K562 (cell line): Measurements from ENCODE around the gene LCTL. TPM values are rescaled to one million over a fixed set of nuclear protein-coding genes. Genes with fewer than 3 reads are reported as not detected.

Experiments used
- ADNP ChIP-seq: fragments of 200-800 bp; sonication (Bioruptor generic); IDR thresholded peaks from 2 replicates; pipeline ENCODE4 v1.6.1; 2016; ENCODE audit warnings: missing genetic modification characterization, missing compliant biosample characterization
- ARHGAP35 ChIP-seq: fragments of 450-650 bp; IDR thresholded peaks from 2 replicates; pipeline ENCODE4 v1.6.1; 2018; ENCODE audit not compliant: partially characterized antibody
- COPS2 ChIP-seq: fragments of 450-650 bp; conservative IDR thresholded peaks from 2 replicates; pipeline ENCODE4 v1.6.1; 2016; ENCODE audit warnings: mild to moderate bottlenecking, moderate library complexity
- EGR1 ChIP-seq: fragments of 450-650 bp; conservative IDR thresholded peaks from 2 replicates; pipeline ENCODE4 v1.6.1; 2017; ENCODE audit warnings: mild to moderate bottlenecking
- ELF2 ChIP-seq: fragments of 250-450 bp; sonication (Bioruptor Pico); IDR thresholded peaks from 2 replicates; pipeline ENCODE4 v1.5.0; 2021; ENCODE audit warnings: mild to moderate bottlenecking
- EP300 ChIP-seq: IDR thresholded peaks from 2 replicates; pipeline ENCODE4 v1.6.1; 2012; ENCODE audit warnings: low read length, improper control_type of control experiment
- HDGF ChIP-seq: fragments of 450-650 bp; IDR thresholded peaks from 2 replicates; pipeline ENCODE4 v1.6.1; 2016
- HNRNPLL ChIP-seq: fragments of 200-400 bp; formaldehyde crosslinking; IDR thresholded peaks from 2 replicates; pipeline ENCODE4 v1.6.1; 2017; ENCODE audit warnings: low read length, low read depth, mild to moderate bottlenecking; ENCODE audit not compliant: poor library complexity, severe bottlenecking
- JUNB ChIP-seq: fragments of 450-650 bp; formaldehyde crosslinking; conservative IDR thresholded peaks from 2 replicates; pipeline ENCODE4 v1.4.0; 2020; ENCODE audit warnings: mild to moderate bottlenecking
- MEF2D ChIP-seq: conservative IDR thresholded peaks from 2 replicates; pipeline ENCODE4 v1.6.1; 2016; ENCODE audit warnings: low read depth, missing genetic modification characterization, missing compliant biosample characterization
- NEUROD1 ChIP-seq: fragments of 150-350 bp; IDR thresholded peaks from 2 replicates; pipeline ENCODE4 v1.6.1; 2014; ENCODE audit warnings: borderline replicate concordance, low read length, low read depth; ENCODE audit not compliant: partially characterized antibody
- PHB ChIP-seq: fragments of 250-450 bp; sonication (Bioruptor Pico); IDR thresholded peaks from 2 replicates; pipeline ENCODE4 v1.5.0; 2021
- PHB2 ChIP-seq: fragments of 450-650 bp; IDR thresholded peaks from 2 replicates; pipeline ENCODE4 v1.6.1; 2017; ENCODE audit warnings: low read depth
- SLC30A9 ChIP-seq: fragments of 250-450 bp; sonication (Bioruptor Pico); IDR thresholded peaks from 2 replicates; pipeline ENCODE4 v1.8.0; 2022; ENCODE audit warnings: mild to moderate bottlenecking, moderate library complexity
- SUPT5H ChIP-seq: fragments of 450-650 bp; IDR thresholded peaks from 2 replicates; pipeline ENCODE4 v1.6.1; 2016
- TCF7L2 ChIP-seq: fragments of 150-350 bp; IDR thresholded peaks from 2 replicates; pipeline ENCODE4 v1.6.1; 2016; ENCODE audit warnings: low read depth, mild to moderate bottlenecking, low read length, moderate library complexity
- ZBTB17 ChIP-seq: fragments of 450-650 bp; formaldehyde crosslinking; IDR thresholded peaks from 2 replicates; pipeline ENCODE4 v1.4.0; 2020; ENCODE audit warnings: mild to moderate bottlenecking
- ZNF121 ChIP-seq: sonication (generic); formaldehyde crosslinking; conservative IDR thresholded peaks from 2 replicates; pipeline ENCODE4 v1.8.0; 2022; ENCODE audit warnings: missing genetic modification reagents
- ZNF780A ChIP-seq: fragments of 250-450 bp; sonication (Bioruptor Pico); IDR thresholded peaks from 2 replicates; pipeline ENCODE4 v1.5.0; 2021; ENCODE audit warnings: mild to moderate bottlenecking
- ZNF785 ChIP-seq: fragments of 250-450 bp; sonication (Bioruptor Pico); IDR thresholded peaks from 2 replicates; pipeline ENCODE4 v1.4.0; 2020; ENCODE audit warnings: mild to moderate bottlenecking
- polyA plus RNA-seq, 8 experiments: library from polyadenylated mRNA; depleted of rRNA in 4 of 8; stranded (reverse) in 5 of 8; unstranded in 3 of 8; fragments of >200 nt; fragmentation: Nextera tagmentation in 2 of 8; fragmentation: Illumina TruSeq in 1 of 8; extraction: Ambion mirVana in 2 of 8; extraction: Trizol in 1 of 8; gene quantifications; 2 replicates each; pipeline versions ENCODE4 v1.2.1 to v1.2.3, GENCODE V29; 2011 to 2014; ENCODE audit warnings: inconsistent platforms in 1 of 8, missing spikeins in 1 of 8
- total RNA-seq, 7 experiments: library from RNA; depleted of rRNA in 6 of 7; stranded (reverse); fragments of >200 nt in 6 of 7; fragmentation: Illumina TruSeq in 2 of 7; extraction: Trizol in 2 of 7; gene quantifications; 2 replicates each; pipeline versions ENCODE4 v1.2.1 to v1.2.3, GENCODE V29; 2011 to 2021; ENCODE audit warnings: low replicate concordance in 1 of 7
- TF ChIP-seq, protein P1 (sequence below), 2 experiments: fragments of 450-650 bp in 1 of 2; IDR thresholded peaks; 2 replicates each; pipeline ENCODE4 v1.6.1; 2011 to 2017; ENCODE audit warnings: low read depth in 2 of 2, antibody characterized with exemption in 1 of 2, borderline replicate concordance in 1 of 2, low read length in 1 of 2, mild to moderate bottlenecking in 1 of 2, mixed read lengths in 1 of 2; ENCODE audit not compliant: control insufficient read depth in 1 of 2
- TF ChIP-seq, protein P2 (sequence below): fragments of 250-450 bp; sonication (Bioruptor Pico); IDR thresholded peaks from 2 replicates; pipeline ENCODE4 v1.4.0; 2020; ENCODE audit warnings: mild to moderate bottlenecking
- TF ChIP-seq, protein P3 (sequence below): fragments of 200-800 bp; sonication (Bioruptor generic); IDR thresholded peaks from 2 replicates; pipeline ENCODE4 v1.6.1; 2017; ENCODE audit warnings: missing genetic modification characterization, missing compliant biosample characterization
- TF ChIP-seq, protein P4 (sequence below): fragments of 450-650 bp; IDR thresholded peaks from 2 replicates; pipeline ENCODE4 v1.6.1; 2017; ENCODE audit warnings: mild to moderate bottlenecking, moderate library complexity

The LCTL gene
- total and polyA plus RNA-seq, 9 of the 15 experiments (the other 6 are each of a cell fraction or from before 2014, with no cell fraction given): 0.08 to 0.31 (median 0.17) TPM; not detected in 6

DNA sequence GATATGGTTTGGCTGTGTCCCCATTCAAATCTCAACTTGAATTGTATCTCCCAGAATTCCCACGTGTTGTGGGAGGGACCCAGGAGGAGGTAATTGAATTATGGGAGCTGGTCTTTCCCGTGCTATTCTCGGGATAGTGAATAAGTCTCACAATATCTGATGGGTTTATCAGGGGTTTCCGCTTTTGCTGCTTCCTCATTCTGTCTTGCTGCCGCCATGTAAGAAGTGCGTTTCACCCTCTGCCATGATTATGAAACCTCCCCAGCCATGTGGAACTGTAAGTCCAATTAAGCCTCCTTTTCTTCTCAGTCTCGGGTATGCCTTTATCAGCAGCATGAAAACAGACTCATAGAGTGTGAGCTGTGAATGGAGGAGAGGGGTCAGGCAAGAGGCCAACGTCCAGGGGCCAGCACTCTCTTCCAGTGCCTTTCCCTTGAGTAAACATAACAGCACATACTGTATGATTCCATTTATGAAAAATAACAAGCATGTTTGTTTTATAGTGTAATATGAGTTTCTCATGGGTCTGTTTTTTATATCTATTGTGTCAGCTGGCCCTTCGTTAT lies 16.3 kb upstream of the LCTL start (continued):
- peak; percentile 78 for TF ChIP-seq ARHGAP35
- TF ChIP-seq COPS2: no peak
- TF ChIP-seq TCF7L2: no peak
- TF ChIP-seq, protein P1, sequence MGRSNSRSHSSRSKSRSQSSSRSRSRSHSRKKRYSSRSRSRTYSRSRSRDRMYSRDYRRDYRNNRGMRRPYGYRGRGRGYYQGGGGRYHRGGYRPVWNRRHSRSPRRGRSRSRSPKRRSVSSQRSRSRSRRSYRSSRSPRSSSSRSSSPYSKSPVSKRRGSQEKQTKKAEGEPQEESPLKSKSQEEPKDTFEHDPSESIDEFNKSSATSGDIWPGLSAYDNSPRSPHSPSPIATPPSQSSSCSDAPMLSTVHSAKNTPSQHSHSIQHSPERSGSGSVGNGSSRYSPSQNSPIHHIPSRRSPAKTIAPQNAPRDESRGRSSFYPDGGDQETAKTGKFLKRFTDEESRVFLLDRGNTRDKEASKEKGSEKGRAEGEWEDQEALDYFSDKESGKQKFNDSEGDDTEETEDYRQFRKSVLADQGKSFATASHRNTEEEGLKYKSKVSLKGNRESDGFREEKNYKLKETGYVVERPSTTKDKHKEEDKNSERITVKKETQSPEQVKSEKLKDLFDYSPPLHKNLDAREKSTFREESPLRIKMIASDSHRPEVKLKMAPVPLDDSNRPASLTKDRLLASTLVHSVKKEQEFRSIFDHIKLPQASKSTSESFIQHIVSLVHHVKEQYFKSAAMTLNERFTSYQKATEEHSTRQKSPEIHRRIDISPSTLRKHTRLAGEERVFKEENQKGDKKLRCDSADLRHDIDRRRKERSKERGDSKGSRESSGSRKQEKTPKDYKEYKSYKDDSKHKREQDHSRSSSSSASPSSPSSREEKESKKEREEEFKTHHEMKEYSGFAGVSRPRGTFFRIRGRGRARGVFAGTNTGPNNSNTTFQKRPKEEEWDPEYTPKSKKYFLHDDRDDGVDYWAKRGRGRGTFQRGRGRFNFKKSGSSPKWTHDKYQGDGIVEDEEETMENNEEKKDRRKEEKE (IDR thresholded peaks at IDR 0.05; ENCODE audit: borderline replicate concordance in 1 of 2, control insufficient read depth in 1 of 2, low read depth in 2 of 2, low read length in 1 of 2): no peak
- peak; percentile 99 for TF ChIP-seq SUPT5H
- TF ChIP-seq ZNF780A: no peak
- TF ChIP-seq ZNF121: no peak
- no peak for TF ChIP-seq EGR1
- TF ChIP-seq, protein P2, sequence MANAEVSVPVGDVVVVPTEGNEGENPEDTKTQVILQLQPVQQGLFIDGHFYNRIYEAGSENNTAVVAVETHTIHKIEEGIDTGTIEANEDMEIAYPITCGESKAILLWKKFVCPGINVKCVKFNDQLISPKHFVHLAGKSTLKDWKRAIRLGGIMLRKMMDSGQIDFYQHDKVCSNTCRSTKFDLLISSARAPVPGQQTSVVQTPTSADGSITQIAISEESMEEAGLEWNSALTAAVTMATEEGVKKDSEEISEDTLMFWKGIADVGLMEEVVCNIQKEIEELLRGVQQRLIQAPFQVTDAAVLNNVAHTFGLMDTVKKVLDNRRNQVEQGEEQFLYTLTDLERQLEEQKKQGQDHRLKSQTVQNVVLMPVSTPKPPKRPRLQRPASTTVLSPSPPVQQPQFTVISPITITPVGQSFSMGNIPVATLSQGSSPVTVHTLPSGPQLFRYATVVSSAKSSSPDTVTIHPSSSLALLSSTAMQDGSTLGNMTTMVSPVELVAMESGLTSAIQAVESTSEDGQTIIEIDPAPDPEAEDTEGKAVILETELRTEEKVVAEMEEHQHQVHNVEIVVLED: no peak
- TF ChIP-seq NEUROD1: peak; percentile 43
- no peak for TF ChIP-seq SLC30A9 (CRISPR knock-in tag)
- TF ChIP-seq, protein P3, sequence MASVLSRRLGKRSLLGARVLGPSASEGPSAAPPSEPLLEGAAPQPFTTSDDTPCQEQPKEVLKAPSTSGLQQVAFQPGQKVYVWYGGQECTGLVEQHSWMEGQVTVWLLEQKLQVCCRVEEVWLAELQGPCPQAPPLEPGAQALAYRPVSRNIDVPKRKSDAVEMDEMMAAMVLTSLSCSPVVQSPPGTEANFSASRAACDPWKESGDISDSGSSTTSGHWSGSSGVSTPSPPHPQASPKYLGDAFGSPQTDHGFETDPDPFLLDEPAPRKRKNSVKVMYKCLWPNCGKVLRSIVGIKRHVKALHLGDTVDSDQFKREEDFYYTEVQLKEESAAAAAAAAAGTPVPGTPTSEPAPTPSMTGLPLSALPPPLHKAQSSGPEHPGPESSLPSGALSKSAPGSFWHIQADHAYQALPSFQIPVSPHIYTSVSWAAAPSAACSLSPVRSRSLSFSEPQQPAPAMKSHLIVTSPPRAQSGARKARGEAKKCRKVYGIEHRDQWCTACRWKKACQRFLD (CRISPR knock-in tag): no peak
- no peak for TF ChIP-seq HDGF
- TF ChIP-seq ADNP: no peak; the same call in 1 of the 2 replicates
- TF ChIP-seq ZNF785: no peak
- TF ChIP-seq EP300: no peak
- TF ChIP-seq ZBTB17: peak; percentile 56; the same call in 1 of the 2 replicates
- no peak for TF ChIP-seq JUNB (CRISPR knock-in tag)
- TF ChIP-seq, protein P4, sequence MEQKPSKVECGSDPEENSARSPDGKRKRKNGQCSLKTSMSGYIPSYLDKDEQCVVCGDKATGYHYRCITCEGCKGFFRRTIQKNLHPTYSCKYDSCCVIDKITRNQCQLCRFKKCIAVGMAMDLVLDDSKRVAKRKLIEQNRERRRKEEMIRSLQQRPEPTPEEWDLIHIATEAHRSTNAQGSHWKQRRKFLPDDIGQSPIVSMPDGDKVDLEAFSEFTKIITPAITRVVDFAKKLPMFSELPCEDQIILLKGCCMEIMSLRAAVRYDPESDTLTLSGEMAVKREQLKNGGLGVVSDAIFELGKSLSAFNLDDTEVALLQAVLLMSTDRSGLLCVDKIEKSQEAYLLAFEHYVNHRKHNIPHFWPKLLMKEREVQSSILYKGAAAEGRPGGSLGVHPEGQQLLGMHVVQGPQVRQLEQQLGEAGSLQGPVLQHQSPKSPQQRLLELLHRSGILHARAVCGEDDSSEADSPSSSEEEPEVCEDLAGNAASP: no peak
- no peak for TF ChIP-seq PHB2
- no peak for TF ChIP-seq MEF2D
- TF ChIP-seq PHB (CRISPR knock-in tag): no peak
- no peak for TF ChIP-seq HNRNPLL
- peak; percentile 76 for TF ChIP-seq ELF2 (CRISPR knock-in tag)
